ENCODE measurements around the gene POLE3.

Gene POLE3

GRCh38 chr9:113375057-113376023, 35.1 kb downstream of the POLE3 start:
- DNase-seq: no peak

- no peak for DNase-seq
These were observed 36.6 kb downstream of the POLE3 start for GRCh38 chr9:113373676-113374392.

GRCh38 chr9:113373256-113373655, 37.2 kb downstream of the POLE3 start:
- no peak for DNase-seq

GRCh38 chr9:113372059-113372458, 38.4 kb downstream of the POLE3 start:
- no peak for DNase-seq

- no peak for DNase-seq
These were observed 39.6 kb downstream of the POLE3 start for GRCh38 chr9:113370806-113371325.

- no peak for DNase-seq
These were observed 40.7 kb downstream of the POLE3 start for GRCh38 chr9:113369855-113370140.

- DNase-seq: no peak
These were observed 41.3 kb downstream of the POLE3 start for GRCh38 chr9:113368982-113369854.

GRCh38 chr9:113368348-113368981, 42.0 kb downstream of the POLE3 start:
- no peak for DNase-seq

GRCh38 chr9:113365652-113366051, 44.8 kb downstream of the POLE3 start:
- peak; percentile 30 to 45 (median 33) for DNase-seq

GRCh38 chr9:113364951-113365350, 45.5 kb downstream of the POLE3 start:
- no peak for DNase-seq

GRCh38 chr9:113363336-113363735, 47.1 kb downstream of the POLE3 start:
- no peak for DNase-seq

GRCh38 chr9:113361304-113362018, 49.0 kb downstream of the POLE3 start:
- no peak for DNase-seq

- no peak for DNase-seq
These were observed 50.1 kb downstream of the POLE3 start for GRCh38 chr9:113360242-113360842.

GRCh38 chr9:113359385-113359784, 51.1 kb downstream of the POLE3 start:
- DNase-seq: no peak

Data from suppressor macrophage treated with lipopolysaccharide for 1 hour (primary cell).